ENCODE measurements around the gene KYNU.

DNA sequence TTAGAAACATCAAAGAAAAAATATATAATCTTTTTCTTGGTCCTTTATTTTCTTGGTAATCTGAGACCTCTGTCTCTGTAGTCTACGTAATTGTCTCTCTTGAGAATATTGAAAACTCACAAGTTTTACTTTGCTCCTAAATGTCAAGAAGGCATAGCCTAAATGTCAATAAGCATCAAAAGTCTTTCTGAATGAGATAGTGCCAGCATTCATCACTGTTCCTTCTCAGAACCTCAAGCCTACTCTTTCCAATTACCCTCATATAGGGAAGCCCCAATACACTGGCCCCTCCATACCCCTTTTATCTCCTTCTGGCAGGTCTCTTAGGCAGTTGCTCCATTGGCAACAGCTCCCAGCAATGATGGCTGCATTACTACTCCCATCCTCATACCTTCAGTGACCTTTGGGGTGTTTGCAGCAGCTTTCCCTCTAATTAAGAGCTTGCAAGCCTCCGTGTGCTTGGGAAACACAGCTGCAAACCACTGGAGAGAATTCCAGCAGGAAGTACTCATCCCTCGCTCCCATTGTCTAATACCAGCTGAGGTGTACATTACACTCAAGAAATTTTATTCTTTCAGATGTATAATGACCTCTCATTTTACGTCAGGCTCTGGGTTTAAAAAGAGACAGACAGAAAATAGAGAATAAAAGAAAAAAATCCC, 95.8 kb downstream of the KYNU start:
- TF ChIP-seq, protein P1, sequence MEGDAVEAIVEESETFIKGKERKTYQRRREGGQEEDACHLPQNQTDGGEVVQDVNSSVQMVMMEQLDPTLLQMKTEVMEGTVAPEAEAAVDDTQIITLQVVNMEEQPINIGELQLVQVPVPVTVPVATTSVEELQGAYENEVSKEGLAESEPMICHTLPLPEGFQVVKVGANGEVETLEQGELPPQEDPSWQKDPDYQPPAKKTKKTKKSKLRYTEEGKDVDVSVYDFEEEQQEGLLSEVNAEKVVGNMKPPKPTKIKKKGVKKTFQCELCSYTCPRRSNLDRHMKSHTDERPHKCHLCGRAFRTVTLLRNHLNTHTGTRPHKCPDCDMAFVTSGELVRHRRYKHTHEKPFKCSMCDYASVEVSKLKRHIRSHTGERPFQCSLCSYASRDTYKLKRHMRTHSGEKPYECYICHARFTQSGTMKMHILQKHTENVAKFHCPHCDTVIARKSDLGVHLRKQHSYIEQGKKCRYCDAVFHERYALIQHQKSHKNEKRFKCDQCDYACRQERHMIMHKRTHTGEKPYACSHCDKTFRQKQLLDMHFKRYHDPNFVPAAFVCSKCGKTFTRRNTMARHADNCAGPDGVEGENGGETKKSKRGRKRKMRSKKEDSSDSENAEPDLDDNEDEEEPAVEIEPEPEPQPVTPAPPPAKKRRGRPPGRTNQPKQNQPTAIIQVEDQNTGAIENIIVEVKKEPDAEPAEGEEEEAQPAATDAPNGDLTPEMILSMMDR (IDR thresholded peaks at IDR 0.05): no peak
- TF ChIP-seq POLR2AphosphoS5 (IDR thresholded peaks at IDR 0.05): no peak
- no peak for TF ChIP-seq POLR2A (IDR thresholded peaks at IDR 0.05)
